Left lung (tissue), 10 donors: Measurements from ENCODE around the gene MANSC1. TPM values are rescaled to one million over a fixed set of nuclear protein-coding genes. Genes with fewer than 3 reads are reported as not detected.

Experiments
- ATAC-seq: fragments of 200-7000 bp; cut with Tn5 transposase; one replicate; pipeline ENCODE4 v1.9.1; 2020; ENCODE audit warnings: moderate library complexity
- DNase-seq, 4 donors: peaks; one replicate each; pipeline ENCODE4 v3.0.0-alpha.2; 2013 to 2020
- H3K27ac ChIP-seq, 2 donors: fragments of 200-600 bp; sonication (generic) in 1 of 2; one replicate each; pipeline versions ENCODE4 v1.5.0 to v1.8.0; 2020 to 2021
- H3K27me3 ChIP-seq, 2 donors: fragments of 200-600 bp; sonication (generic) in 1 of 2; one replicate each; pipeline versions ENCODE4 v1.5.0 to v1.8.0; 2020 to 2021
- H3K36me3 ChIP-seq, 2 donors: fragments of 200-600 bp; sonication (generic) in 1 of 2; one replicate each; pipeline versions ENCODE4 v1.5.0 to v1.8.0; 2020 to 2021
- H3K4me1 ChIP-seq, 2 donors: fragments of 200-600 bp; one replicate each; pipeline ENCODE4 v1.8.0; 2021
- H3K4me3 ChIP-seq, 2 donors: fragments of 200-600 bp; sonication (generic) in 1 of 2; one replicate each; pipeline versions ENCODE4 v1.5.0 to v1.8.0; 2020 to 2021; ENCODE audit warnings: mild to moderate bottlenecking in 1 of 2
- H3K9me3 ChIP-seq, 2 donors: fragments of 200-600 bp; sonication (generic) in 1 of 2; one replicate each; pipeline versions ENCODE4 v1.5.0 to v1.8.0; 2020 to 2021
- CTCF ChIP-seq, 2 donors: fragments of 200-600 bp; sonication (generic) in 1 of 2; IDR thresholded peaks; one replicate each; pipeline versions ENCODE4 v1.5.0 to v1.8.0; 2021; ENCODE audit warnings: antibody characterized with exemption in 2 of 2
- intact Hi-C, 2 donors: fragments of 100-400 bp; cut with DNase I; formaldehyde crosslinking; loops; one replicate each; pipeline versions ENCODE4 v1.11.2 to v1.14.2; 2022
- polyA plus RNA-seq, 6 donors: library from polyadenylated mRNA; unstranded; fragments of 120-200 nt; gene quantifications; one replicate each; pipeline ENCODE4 v1.2.1, GENCODE V29; 2013; ENCODE audit not compliant: insufficient read length in 6 of 6
- total RNA-seq, 2 donors: library from RNA; stranded (reverse); fragmentation: NEBNext Ultra II Directional; extraction: Animal tissue kit (Norgen Biotek cat#: 25700); gene quantifications; one replicate each; pipeline ENCODE4 v1.2.1, GENCODE V29; 2021
- donor health status: DM: no; HTN: yes; CAD: no.
- donor health status: DM: no; HTN: no; CAD: no.

MANSC1 gene
- total and polyA plus RNA-seq, 8 donors = 24.7 to 32.0 (median 29.3) TPM

- peaks cover 0 to 18% of the 10 kb centered on the region in 2 donors for H3K36me3 ChIP-seq
- no peaks in the 10 kb centered on the region for H3K9me3 ChIP-seq
- DNase-seq (peak in 3 of 4 donors; percentile 45 to 85 (median 80)), ATAC-seq (peak; percentile 41)
- no peak for TF ChIP-seq CTCF (IDR thresholded peaks at IDR 0.05)
- H3K27me3 ChIP-seq = no peaks in the 10 kb centered on the region
- no peak overlapping the region for H3K4me3 ChIP-seq
- peak overlapping the region; percentile 3 to 45 for H3K27ac ChIP-seq
- H3K4me1 ChIP-seq = peaks cover 10 to 53% of the 10 kb centered on the region in 2 donors
- intact Hi-C loops = no loop called here
Measured at GRCh38 chr12:12333407-12334366, 16.4 kb downstream of the MANSC1 start.

GRCh38 chr12:12331896-12332295 lies 18.1 kb downstream of the MANSC1 start:
- peak overlapping the region in 1 of 2 donors; percentile 18 for H3K27ac ChIP-seq
- peak; percentile 50 for ATAC-seq

GRCh38 chr12:12331244-12331771 lies 18.7 kb downstream of the MANSC1 start:
- Histone ChIP-seq H3K27ac (no peak overlapping the region), H3K4me3 (no peak overlapping the region), H3K27me3 (no peaks in the 10 kb centered on the region), H3K9me3 (no peaks in the 10 kb centered on the region), H3K36me3 (peaks cover 0 to 18% of the 10 kb centered on the region in 2 donors), H3K4me1 (peaks cover 14 to 51% of the 10 kb centered on the region in 2 donors)
- no peak for TF ChIP-seq CTCF (IDR thresholded peaks at IDR 0.05)
- no peak for DNase-seq
- ATAC-seq = no peak
- intact Hi-C loops = no loop called here

More at GRCh38 chr12:12331896-12332295, 18.1 kb downstream of the MANSC1 start:
- H3K4me1 ChIP-seq = peaks cover 14 to 56% of the 10 kb centered on the region in 2 donors
- intact Hi-C loops = no loop called here
- no peak overlapping the region for H3K4me3 ChIP-seq
- H3K9me3 ChIP-seq = no peaks in the 10 kb centered on the region
- peaks cover 0 to 18% of the 10 kb centered on the region in 2 donors for H3K36me3 ChIP-seq
- TF ChIP-seq CTCF (IDR thresholded peaks at IDR 0.05) = no peak
- peak in 2 of 4 donors; percentile 19 to 65 for DNase-seq
- H3K27me3 ChIP-seq = no peaks in the 10 kb centered on the region

GRCh38 chr12:12327802-12328201 lies 22.2 kb downstream of the MANSC1 start:
- peak; percentile 46 to 61 for TF ChIP-seq CTCF (IDR thresholded peaks at IDR 0.05)
- peak overlapping the region in 1 of 2 donors; percentile 42 for H3K27ac ChIP-seq
- peaks cover 0 to 18% of the 10 kb centered on the region in 2 donors for H3K36me3 ChIP-seq
- DNase-seq = peak in 2 of 4 donors; percentile 52 to 79
- ATAC-seq = peak; percentile 74
- no peaks in the 10 kb centered on the region for H3K27me3 ChIP-seq
- intact Hi-C loops = loop anchor here in 1 of 2 donors (5.0 kb wide), 1 partner anchor 246 kb away; no protein-coding TSS in a partner anchor
- H3K4me3 ChIP-seq = no peak overlapping the region
- peaks cover 5 to 24% of the 10 kb centered on the region in 2 donors for H3K4me1 ChIP-seq
- H3K9me3 ChIP-seq = no peaks in the 10 kb centered on the region

- Histone ChIP-seq H3K4me1 (peaks cover 5 to 15% of the 10 kb centered on the region in 2 donors), H3K27ac (no peak overlapping the region), H3K9me3 (no peaks in the 10 kb centered on the region), H3K36me3 (peaks cover 0 to 18% of the 10 kb centered on the region in 2 donors), H3K27me3 (no peaks in the 10 kb centered on the region), H3K4me3 (no peak overlapping the region)
- intact Hi-C loops = loop anchor here in 1 of 2 donors (5.0 kb wide), 1 partner anchor 244 kb away; no protein-coding TSS in a partner anchor
- no peak for DNase-seq
- TF ChIP-seq CTCF (IDR thresholded peaks at IDR 0.05) = no peak
- ATAC-seq = no peak
Measured at GRCh38 chr12:12326262-12326661, 23.8 kb downstream of the MANSC1 start.
